Peyer's patch (tissue), 4 donors: Measurements from ENCODE around the gene PDPK1. TPM values are rescaled to one million over a fixed set of nuclear protein-coding genes. Genes with fewer than 3 reads are reported as not detected.

ENCODE experiments used
- DNase-seq, 3 donors: peaks; one replicate each; pipeline ENCODE4 v3.0.0-alpha.2; 2017 to 2019
- H3K27ac ChIP-seq, 4 donors: fragments of 200-600 bp; sonication (generic); one replicate each; pipeline ENCODE4 v1.5.1; 2016 to 2019
- H3K27me3 ChIP-seq, 2 donors: fragments of 200-600 bp; sonication (generic); one replicate each; pipeline ENCODE4 v1.5.1; 2019
- H3K36me3 ChIP-seq, 3 donors: fragments of 200-600 bp; sonication (generic); one replicate each; pipeline ENCODE4 v1.5.1; 2016 to 2019
- H3K4me1 ChIP-seq, 4 donors: fragments of 200-600 bp; sonication (generic); one replicate each; pipeline ENCODE4 v1.5.1; 2016 to 2019
- H3K4me3 ChIP-seq, 4 donors: fragments of 200-600 bp; sonication (generic); 1 replicate in 3 of 4; 2 replicates in 1 of 4; pipeline ENCODE4 v1.5.1; 2016 to 2019; ENCODE audit warnings: mild to moderate bottlenecking in 1 of 4
- H3K9me3 ChIP-seq, 4 donors: fragments of 200-600 bp; sonication (generic); one replicate each; pipeline ENCODE4 v1.5.1; 2016 to 2019; ENCODE audit warnings: mild to moderate bottlenecking in 1 of 4
- POLR2A ChIP-seq, 2 donors: fragments of 450-650 bp; IDR thresholded peaks; one replicate each; pipeline ENCODE4 v1.5.1; 2017; ENCODE audit warnings: antibody characterized with exemption in 2 of 2, mild to moderate bottlenecking in 2 of 2, moderate library complexity in 2 of 2
- total RNA-seq, 4 donors: library from RNA; depleted of rRNA; stranded (reverse); fragments of >200 nt; gene quantifications; one replicate each; pipeline ENCODE4 v1.1.0, GENCODE V29; 2016
- TF ChIP-seq, protein P1 (sequence below), 6 experiments: fragments of 450-650 bp in 4 of 6; fragments of 200-600 bp in 2 of 6; sonication (generic) in 1 of 6; IDR thresholded peaks; one replicate each; pipeline ENCODE4 v1.5.1; 2017 to 2019; ENCODE audit warnings: antibody characterized with exemption in 6 of 6, mild to moderate bottlenecking in 3 of 6, moderate library complexity in 1 of 6

Gene PDPK1
- total RNA-seq, result 100 to 1,000 TPM in 1 of 4 donors, 10 to 100 TPM in 3; 38.8 to 128 (median 85.1) TPM

DNA sequence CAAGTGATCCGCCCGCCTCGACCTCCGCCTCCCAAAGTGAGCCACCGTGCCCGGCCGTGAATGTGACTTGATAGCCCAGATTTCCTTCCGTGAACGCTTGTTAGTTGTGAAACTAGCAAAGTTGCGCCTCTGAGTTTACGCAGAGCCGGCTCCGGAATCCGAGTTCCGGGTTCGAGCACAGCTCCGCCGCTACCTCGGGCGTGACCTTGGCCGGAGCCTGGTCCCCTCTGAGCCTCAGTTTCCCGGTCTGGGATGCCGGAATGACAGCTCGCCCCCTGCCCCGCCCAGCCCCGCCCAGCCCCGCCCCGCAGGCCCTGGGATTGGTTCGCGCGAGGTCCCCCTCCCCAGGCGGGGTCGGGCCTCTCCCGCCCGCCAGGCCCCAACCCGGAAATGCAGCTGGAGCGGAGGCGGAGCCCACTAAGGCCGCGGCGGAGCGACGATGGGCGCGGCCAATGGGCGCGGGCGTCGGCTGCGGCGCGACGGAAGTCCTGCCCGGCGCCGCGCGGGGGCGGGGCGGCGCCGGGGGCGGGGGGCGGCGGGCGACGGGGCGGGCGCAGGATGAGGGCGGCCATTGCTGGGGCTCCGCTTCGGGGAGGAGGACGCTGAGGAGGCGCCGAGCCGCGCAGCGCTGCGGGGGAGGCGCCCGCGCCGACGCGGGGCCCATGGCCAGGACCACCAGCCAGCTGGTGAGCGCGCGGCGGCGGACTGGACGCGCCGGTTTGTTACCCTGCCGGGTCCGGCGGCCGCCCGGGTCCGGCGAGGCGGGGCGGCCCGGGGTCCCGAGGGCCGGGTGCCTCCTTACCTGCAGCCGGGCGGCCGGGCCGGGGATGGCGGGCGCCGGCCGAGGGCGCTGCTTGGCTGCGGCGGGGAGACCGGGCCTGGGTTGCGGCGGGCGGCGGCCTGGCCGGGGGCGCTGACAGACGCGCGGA lies at the start of gene PDPK1:
TSS of gene PDPK1 (plus strand) at position 571 of the 929 bp plus-strand sequence. CDS start at position 663, 92 bp downstream.
- Histone ChIP-seq H3K4me1 (peaks cover 0 to 41% (median 20%) of the 10 kb centered on the region in 4 donors), H3K27me3 (no peaks in the 10 kb centered on the region), H3K9me3 (no peaks in the 10 kb centered on the region), H3K4me3 (peak within 1 kb of the TSS; percentile 58 to 99 (median 74)), H3K27ac (peak within 1 kb of the TSS; percentile 68 to 94 (median 90)), H3K36me3 (peaks cover 0 to 4% (median 0%) of the 10 kb centered on the region in 3 donors)
- TF ChIP-seq, protein P1, sequence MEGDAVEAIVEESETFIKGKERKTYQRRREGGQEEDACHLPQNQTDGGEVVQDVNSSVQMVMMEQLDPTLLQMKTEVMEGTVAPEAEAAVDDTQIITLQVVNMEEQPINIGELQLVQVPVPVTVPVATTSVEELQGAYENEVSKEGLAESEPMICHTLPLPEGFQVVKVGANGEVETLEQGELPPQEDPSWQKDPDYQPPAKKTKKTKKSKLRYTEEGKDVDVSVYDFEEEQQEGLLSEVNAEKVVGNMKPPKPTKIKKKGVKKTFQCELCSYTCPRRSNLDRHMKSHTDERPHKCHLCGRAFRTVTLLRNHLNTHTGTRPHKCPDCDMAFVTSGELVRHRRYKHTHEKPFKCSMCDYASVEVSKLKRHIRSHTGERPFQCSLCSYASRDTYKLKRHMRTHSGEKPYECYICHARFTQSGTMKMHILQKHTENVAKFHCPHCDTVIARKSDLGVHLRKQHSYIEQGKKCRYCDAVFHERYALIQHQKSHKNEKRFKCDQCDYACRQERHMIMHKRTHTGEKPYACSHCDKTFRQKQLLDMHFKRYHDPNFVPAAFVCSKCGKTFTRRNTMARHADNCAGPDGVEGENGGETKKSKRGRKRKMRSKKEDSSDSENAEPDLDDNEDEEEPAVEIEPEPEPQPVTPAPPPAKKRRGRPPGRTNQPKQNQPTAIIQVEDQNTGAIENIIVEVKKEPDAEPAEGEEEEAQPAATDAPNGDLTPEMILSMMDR (IDR thresholded peaks at IDR 0.05), result no peak
- peak; percentile 34 to 36 for TF ChIP-seq POLR2A (IDR thresholded peaks at IDR 0.05)
- peak; percentile 90 to 97 (median 97) for DNase-seq

DNA sequence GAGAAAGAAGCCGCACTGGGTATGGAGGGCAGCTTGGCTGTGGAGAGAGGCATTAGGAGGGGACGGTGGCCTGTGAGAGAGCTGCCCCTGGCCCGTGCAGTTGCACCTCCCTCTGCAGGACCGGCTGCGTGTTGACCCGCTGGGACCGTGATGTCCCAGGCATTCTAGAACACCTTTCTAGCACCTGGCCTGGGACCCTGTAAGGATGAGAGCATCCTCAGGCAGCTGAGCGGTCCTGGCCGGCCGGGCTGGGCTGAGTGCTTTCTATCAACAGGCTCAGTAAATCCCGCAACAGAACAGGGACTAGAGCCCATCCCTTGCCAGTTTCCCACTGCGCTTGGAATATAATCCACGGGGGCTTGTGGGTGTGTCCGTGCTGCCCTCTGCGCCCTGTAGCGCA lies 48.2 kb upstream of the PDPK1 start:
- H3K9me3 ChIP-seq, result no peaks in the 10 kb centered on the region
- TF ChIP-seq, protein P1 (IDR thresholded peaks at IDR 0.05), result no peak
- TF ChIP-seq POLR2A (IDR thresholded peaks at IDR 0.05), result no peak
- H3K27me3 ChIP-seq, result no peaks in the 10 kb centered on the region
- no peak overlapping the region for H3K27ac ChIP-seq
- no peak overlapping the region for H3K4me3 ChIP-seq
- no peak for DNase-seq
- H3K36me3 ChIP-seq, result no peaks in the 10 kb centered on the region
- peaks cover 0 to 11% (median 2%) of the 10 kb centered on the region in 4 donors for H3K4me1 ChIP-seq

GRCh38 chr16:2490190-2491105 lies 47.4 kb upstream of the PDPK1 start:
- no peaks in the 10 kb centered on the region for H3K9me3 ChIP-seq
- H3K36me3 ChIP-seq, result no peaks in the 10 kb centered on the region
- H3K27ac ChIP-seq, result no peak overlapping the region
- H3K27me3 ChIP-seq, result no peaks in the 10 kb centered on the region
- TF ChIP-seq POLR2A (IDR thresholded peaks at IDR 0.05), result no peak
- TF ChIP-seq, protein P1 (IDR thresholded peaks at IDR 0.05), result no peak
- no peak overlapping the region for H3K4me3 ChIP-seq
- no peak for DNase-seq
- H3K4me1 ChIP-seq, result peaks cover 0 to 11% (median 2%) of the 10 kb centered on the region in 4 donors

DNA sequence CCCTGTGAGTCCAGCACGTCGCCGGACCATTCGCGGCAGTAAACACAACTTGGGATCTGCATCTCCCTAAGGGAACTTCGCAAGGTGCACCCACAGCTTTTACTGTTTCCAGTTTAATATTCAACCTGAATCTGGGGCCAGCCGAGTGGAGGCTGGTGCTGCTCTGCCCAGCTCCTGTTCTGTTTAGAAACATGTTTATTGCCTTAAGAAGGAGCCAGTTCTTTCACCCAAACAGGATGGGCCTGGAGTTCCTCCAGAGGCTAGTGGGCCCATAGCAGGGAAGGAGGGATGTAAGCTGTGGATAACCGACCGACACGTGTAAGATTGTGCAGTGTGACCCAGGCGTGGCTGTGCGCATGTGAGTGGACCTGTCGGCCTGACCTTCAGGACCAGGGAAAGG lies 45.5 kb upstream of the PDPK1 start:
- H3K4me3 ChIP-seq, result no peak overlapping the region
- no peaks in the 10 kb centered on the region for H3K9me3 ChIP-seq
- no peaks in the 10 kb centered on the region for H3K27me3 ChIP-seq
- no peak overlapping the region for H3K27ac ChIP-seq
- no peak for TF ChIP-seq POLR2A (IDR thresholded peaks at IDR 0.05)
- TF ChIP-seq, protein P1 (IDR thresholded peaks at IDR 0.05), result no peak
- peaks cover 0 to 11% (median 0%) of the 10 kb centered on the region in 3 donors for H3K36me3 ChIP-seq
- no peaks in the 10 kb centered on the region for H3K4me1 ChIP-seq
- DNase-seq, result no peak

DNA sequence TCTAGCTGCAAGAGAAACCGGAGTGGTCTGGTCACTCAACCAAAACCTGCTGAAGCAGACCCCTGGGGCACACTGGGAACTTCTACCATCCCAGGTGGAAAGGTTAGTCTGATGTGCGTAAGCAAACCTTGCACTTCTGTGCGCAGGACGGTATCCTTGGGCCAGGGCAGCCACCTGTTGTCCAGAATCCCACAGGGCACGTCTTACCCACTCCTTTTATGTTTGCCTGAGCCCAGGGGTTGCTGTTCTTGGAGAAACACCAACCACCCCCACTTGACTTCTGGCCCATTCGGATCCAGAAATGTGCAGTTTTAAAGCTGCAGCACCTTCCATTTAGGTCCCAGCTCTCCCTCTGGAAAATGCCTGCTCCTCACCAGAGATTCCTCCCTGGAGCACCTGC lies 44.2 kb upstream of the PDPK1 start:
- no peaks in the 10 kb centered on the region for H3K27me3 ChIP-seq
- peaks cover 0 to 11% (median 0%) of the 10 kb centered on the region in 3 donors for H3K36me3 ChIP-seq
- H3K4me1 ChIP-seq, result no peaks in the 10 kb centered on the region
- no peak overlapping the region for H3K4me3 ChIP-seq
- no peak for DNase-seq
- H3K9me3 ChIP-seq, result no peaks in the 10 kb centered on the region
- no peak overlapping the region for H3K27ac ChIP-seq
- TF ChIP-seq, protein P1 (IDR thresholded peaks at IDR 0.05), result no peak
- no peak for TF ChIP-seq POLR2A (IDR thresholded peaks at IDR 0.05)
